Stimulated activated CD4-positive, alpha-beta T cell treated with anti-CD3 and anti-CD28 coated beads, Interleukin-2, amount 100 ng/mL, for 48 hours (primary cell): ENCODE results near the gene FUCA1.

Experiments
- DNase-seq, 2 donors: peaks; one replicate each; pipeline ENCODE4 v3.0.0-alpha.2; 2020

The FUCA1 gene

GRCh38 chr1:23799570-23800399 lies 68.3 kb downstream of the FUCA1 start:
- DNase-seq, result peak; percentile 18 to 20

DNA sequence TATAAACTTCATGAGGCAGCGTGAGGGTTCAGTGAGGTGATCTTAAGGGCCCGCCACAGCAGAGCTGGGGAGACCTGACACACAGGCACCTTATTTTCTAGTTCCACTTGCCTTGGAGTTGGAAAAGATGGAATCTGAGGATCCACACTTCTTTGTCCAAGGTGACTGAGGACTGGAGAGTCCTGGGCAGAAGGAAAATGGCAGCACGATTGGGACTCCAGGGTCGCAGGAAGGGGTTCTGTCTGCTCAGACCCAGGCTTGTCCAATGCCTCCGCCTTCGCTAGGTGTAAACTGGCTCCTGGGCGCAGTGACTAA lies 68.9 kb downstream of the FUCA1 start:
- DNase-seq, result no peak

DNA sequence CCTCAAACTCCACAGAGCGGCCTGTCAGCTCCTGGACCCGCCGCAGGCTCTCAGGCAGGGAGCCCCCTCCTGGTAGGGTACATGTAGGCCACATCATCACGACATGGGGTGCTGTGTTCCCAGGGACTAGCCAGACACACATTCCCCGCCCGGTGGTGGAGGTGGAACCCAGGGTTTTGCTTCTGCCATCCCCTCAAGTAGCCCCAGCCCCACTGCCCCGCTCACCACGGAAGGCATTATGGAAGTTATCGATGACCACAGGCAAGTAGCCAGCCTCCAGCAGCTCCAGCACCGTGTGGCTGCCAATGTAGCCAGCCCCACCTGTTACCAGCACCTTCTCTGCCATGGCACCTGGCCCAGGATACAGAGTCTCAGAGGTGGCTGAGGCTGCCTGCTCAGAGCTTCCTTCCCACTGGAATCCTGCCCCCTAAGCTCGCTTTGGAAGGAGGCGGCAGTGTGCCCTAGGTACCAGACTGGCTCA lies 69.4 kb downstream of the FUCA1 start:
- DNase-seq, result no peak

- no peak for DNase-seq
These were observed 70.3 kb downstream of the FUCA1 start for GRCh38 chr1:23797478-23798448.

GRCh38 chr1:23796466-23797271 lies 71.4 kb downstream of the FUCA1 start:
- no peak for DNase-seq

DNA sequence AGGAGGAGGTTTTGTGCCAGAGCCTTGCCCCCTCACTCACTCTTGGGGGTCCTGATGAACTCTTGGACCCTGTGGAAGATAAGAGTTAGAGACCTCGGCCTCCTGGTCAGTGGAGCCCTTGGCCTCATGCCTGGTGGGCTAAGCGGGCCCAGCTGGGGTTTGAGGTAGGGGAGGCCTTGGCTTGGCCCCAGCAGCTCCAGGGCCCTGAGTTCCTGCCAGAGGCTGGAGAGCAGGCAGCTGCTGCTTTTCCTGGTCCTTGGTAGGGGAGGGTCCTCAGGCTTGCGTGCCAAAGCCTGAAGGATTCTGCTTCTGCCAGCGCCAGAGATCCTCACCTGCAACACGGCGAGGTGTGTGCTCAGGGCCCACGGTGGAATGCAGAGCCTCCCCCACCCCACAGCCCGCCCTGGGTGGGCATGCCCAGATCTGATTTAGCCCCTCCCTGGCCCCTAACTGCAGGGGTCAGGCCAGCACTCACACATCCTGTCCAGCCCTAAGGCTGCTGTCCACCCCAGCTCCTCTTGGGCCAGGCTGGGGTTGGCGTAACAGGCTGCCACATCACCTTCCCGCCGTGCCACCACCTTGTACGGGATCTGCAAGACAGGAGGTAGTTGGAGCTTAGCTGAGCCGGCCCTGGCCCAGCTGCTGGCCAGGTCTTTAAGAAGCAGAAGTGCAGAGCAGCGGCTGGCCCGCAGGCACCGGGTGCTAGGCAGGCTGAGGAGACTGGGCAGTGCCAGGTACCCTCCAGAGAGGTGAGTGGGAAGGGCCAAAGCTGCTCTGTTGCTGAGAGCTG lies 72.2 kb downstream of the FUCA1 start:
- DNase-seq, result no peak
